Measurements from ENCODE around the gene COQ8A. TPM values are rescaled to one million over a fixed set of nuclear protein-coding genes. Genes with fewer than 3 reads are reported as not detected.
A peak's percentile ranks its signal among the peaks of the same experiment; 100 is the strongest.
"Not testable (repeated sequence)": the region's sequence is repeated elsewhere in the genome, so short reads cannot be mapped to it uniquely, and the experiment has no call there.

Gene COQ8A
- polyA plus RNA-seq, 1 donor: 28.9 TPM

GRCh38 chr1:226984521-226985238, 44.6 kb downstream of the COQ8A start:
- DNase-seq: no peak

- DNase-seq: no peak
These were observed 45.2 kb downstream of the COQ8A start for GRCh38 chr1:226985239-226985838.

DNA sequence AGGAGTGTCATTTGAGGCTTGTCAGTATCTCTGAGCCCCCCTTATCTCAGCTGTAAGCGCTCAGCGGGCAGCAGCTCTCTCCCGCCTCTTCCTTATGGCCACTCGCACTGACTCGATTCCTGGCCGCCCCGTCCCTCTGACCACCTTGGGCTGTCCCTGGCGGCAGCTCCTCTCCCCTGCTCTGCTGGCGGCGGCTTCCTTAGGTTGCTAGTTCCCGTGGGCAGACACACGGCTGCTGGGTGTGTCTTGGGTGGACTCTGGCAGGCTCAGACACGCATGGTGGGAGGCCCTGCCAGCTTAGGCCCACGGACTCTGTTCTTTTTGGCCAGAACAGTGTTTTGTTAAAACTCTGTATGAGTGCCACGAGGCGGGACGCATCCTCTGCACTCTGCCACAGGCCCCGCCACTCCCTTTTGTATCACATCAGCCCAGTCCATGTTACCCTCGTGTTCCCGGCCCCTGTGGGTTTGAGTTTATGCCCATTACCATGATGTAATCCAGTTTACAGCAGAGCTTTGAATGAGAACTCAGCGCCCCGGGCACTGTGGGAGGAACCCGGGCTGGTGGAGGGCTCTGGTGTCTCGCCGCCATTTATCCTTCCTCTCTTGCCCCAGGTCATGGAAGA, 45.9 kb downstream of the COQ8A start:
- DNase-seq: no peak

- no peak for DNase-seq
These were observed 46.5 kb downstream of the COQ8A start for GRCh38 chr1:226986496-226987178.

- DNase-seq: no peak
These were observed 47.1 kb downstream of the COQ8A start for GRCh38 chr1:226987179-226987536.

DNA sequence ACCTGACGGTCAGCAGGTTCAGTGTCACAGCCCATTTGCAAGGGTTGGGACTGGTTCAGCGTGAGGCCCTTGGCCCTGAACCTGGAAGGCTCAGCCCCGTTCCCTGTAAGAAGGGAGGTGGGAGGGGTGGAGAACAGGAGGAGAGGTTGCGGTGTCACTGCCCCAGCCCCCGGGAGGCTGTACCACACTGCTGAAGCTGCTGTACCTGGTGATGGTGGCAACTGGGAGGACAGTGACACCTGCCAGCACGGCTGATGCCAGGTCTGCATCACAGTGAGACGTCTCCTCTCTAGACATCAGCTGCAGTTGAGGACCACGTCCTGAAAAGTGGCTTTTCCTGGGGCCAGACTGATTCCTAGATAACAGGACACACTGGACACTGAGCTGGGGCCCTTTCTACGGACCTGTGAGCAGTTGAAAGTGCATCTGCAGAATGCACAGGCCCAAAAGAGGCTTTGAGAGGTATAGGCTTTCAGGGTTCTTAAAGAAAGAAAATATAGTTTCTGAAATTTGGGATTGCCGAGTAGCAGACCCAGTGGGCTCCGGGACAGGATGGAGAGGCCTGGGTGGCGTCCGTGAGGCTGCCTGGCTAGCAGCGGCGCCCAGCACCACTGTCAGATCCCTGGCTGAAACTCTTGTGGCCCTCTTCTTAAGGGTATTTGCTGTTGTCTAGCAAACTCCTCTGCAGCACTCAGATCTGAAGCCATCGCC, 47.7 kb downstream of the COQ8A start:
- DNase-seq: no peak

GRCh38 chr1:226988334-226988666, 48.2 kb downstream of the COQ8A start:
- DNase-seq: no peak

GRCh38 chr1:226989085-226989920, 49.2 kb downstream of the COQ8A start:
- no peak for DNase-seq

GRCh38 chr1:226990133-226990716, 50.1 kb downstream of the COQ8A start:
- DNase-seq: no peak

DNA sequence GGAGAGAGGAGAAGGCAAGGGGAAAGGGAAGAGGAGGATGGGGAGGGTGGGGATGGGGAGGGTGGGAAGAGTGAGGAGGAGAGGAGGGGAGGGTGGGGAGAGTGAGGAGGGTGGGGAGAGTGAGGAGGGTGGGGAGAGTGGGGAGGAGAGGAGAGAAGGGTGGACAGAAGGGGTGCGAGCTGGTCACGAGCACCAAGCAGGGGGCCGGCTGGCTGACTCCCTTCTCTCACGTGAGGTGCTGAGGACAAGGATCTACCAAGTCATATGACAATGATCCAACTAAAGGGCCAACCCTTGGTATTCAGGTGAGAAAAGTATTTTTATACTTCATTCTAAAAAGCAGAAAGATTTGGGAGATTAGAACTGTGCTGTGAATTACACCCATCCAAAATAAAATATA, 51.8 kb downstream of the COQ8A start:
- DNase-seq: no peak

DNA sequence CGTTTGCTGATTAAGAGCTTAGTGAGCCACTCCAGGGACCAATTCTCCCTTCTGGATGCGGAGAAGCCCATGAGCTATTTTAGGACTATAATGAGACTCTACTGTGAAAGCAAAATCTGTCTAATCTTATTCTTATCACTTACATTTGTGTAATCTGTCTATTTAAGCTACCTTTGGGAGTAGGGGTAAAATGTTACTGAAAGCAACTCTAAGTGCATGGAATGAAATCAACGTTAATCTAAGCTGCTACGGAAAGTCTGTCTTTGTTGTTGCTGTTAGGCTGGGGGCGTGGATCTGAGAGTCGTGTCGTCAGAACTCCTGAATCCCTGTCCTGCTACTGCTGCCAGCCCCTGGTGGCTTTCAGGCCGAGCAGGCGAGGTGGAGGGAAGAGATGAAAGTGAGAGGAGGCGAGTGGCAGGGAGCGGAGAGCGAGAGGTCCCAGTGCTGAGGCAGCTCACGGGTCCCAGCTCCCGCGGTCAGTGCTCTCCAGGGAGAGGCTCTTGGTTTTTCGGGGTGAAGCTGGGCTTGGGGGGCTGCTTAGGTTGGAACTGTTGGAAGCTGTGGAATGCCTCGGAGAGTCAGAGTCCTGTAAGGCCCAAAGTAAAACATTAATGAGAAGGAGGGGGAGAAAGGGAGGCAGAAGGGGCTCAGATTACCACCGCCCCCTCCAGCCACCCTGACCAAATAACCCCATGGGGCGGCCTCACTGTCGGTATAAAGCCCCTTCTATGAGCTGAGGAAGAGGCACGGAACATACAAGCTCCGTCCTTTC, 53.9 kb downstream of the COQ8A start:
- DNase-seq: peak; percentile 47

- no peak for DNase-seq
These were observed 54.7 kb downstream of the COQ8A start for GRCh38 chr1:226994586-226995364.

- no peak for DNase-seq
These were observed 55.6 kb downstream of the COQ8A start for GRCh38 chr1:226995365-226996332.

DNA sequence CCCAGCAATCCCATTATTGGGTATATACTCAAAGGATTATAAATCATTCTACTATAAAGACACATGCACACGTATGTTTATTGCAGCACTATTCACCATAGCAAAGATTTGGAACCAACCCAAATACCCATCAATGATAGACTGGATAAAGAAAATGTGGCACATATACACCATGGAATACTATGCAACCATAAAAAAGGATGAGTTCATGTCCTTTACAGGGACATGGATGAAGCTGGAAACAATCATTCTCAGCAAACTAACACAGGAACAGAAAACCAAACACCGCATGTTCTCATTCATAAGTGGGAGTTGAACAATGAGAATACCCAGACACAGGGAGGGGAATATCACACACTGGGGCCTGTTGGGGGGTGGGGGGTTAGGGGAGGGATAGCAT, 59.5 kb downstream of the COQ8A start:
- DNase-seq: not testable (repeated sequence)

GRCh38 chr1:227002531-227003049, 62.5 kb downstream of the COQ8A start:
- DNase-seq: no peak

GRCh38 chr1:227003165-227003564, 63.1 kb downstream of the COQ8A start:
- DNase-seq: no peak

DNA sequence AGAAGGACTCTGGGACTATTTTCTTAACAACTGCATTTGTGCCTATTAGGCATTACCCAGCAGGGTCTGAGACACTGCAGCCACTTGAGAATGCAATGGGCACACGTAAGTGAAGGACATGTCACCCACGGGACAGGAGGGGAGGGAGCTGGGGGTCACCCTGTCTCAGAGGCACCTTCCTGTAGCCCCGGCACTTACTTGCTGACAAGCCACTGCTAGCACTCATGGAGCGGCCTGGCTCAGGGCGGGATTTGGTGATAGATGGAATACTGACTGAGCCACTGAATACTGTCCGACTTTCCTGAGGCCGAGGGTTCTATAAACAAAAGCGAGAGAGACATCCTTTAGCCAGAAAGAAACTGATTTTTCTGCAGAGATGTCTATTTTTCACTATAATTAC, 64.7 kb downstream of the COQ8A start:
- DNase-seq: no peak

GRCh38 chr1:227006226-227006796, 66.2 kb downstream of the COQ8A start:
- no peak for DNase-seq
